Mesothelial cell of epicardium (in vitro differentiated cells): ENCODE data around the gene ANO10. TPM values are rescaled to one million over a fixed set of nuclear protein-coding genes. Genes with fewer than 3 reads are reported as not detected.

Source experiments
- DNase-seq, 2 experiments: peaks; one replicate each; pipeline ENCODE4 v3.0.0; 2021; ENCODE audit warnings: low spot score in 2 of 2; ENCODE audit not compliant: unreplicated experiment in 2 of 2
- H3K27ac Mint-ChIP-seq: 2 replicates; pipeline ENCODE4 v1.8.0; 2021; ENCODE audit warnings: mixed read lengths
- H3K27me3 Mint-ChIP-seq: 2 replicates; pipeline ENCODE4 v1.8.0; 2021; ENCODE audit warnings: low read depth, mixed read lengths
- H3K36me3 Mint-ChIP-seq: 2 replicates; pipeline ENCODE4 v1.8.0; 2021; ENCODE audit warnings: mixed read lengths
- H3K4me1 Mint-ChIP-seq: 2 replicates; pipeline ENCODE4 v1.8.0; 2021; ENCODE audit warnings: mixed read lengths
- H3K4me3 Mint-ChIP-seq: 2 replicates; pipeline ENCODE4 v1.8.0; 2021; ENCODE audit warnings: mild to moderate bottlenecking, moderate library complexity, mixed read lengths
- H3K9me3 Mint-ChIP-seq: 2 replicates; pipeline ENCODE4 v1.8.0; 2021; ENCODE audit warnings: mixed read lengths
- CTCF ChIP-seq: fragments of 200-600 bp; sonication (generic); IDR thresholded peaks from one replicate; pipeline ENCODE4 v1.5.0; 2021; ENCODE audit warnings: antibody characterized with exemption; ENCODE audit not compliant: unreplicated experiment
- total RNA-seq: library from RNA; stranded (reverse); gene quantifications from 3 replicates; pipeline ENCODE4 v1.2.1, GENCODE V29; 2021

Gene ANO10
- total RNA-seq, 1 donor from 2014 or later = 29.8 TPM

DNA sequence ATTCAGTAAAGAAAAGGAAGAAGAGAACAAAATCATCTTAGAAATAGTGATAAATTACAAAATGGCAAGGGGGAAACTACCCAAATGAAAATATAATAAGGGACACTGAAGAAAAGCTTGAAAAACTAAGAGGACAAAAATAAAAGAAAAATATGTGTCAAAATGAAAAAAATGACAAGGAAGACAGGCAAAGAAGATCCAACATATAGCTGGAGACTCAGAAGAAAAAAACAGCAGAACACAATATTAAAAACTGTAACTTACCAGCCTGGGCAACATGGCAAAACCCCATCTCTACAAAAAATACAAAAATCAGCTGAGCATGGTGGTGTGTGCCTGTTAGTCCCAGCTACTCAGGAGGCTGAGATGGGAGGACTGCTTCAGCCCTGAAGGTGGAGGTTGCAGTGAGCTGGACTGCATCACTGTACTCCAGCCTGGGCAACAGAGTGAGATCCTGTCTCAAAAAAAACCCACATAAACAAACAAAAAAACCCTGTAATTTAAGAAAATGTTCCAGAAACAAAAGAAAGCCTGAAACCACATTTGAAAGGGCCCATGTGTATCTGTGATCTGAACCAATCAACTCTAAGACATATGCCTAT is 93.2 kb downstream of the ANO10 start:
- no peak for DNase-seq
- peaks cover 19% of the 10 kb centered on the region for H3K9me3 Mint-ChIP-seq
- H3K27me3 Mint-ChIP-seq = no peaks in the 10 kb centered on the region
- H3K27ac Mint-ChIP-seq = no peak overlapping the region
- no peak for TF ChIP-seq CTCF
- no peak overlapping the region for H3K4me3 Mint-ChIP-seq
- H3K4me1 Mint-ChIP-seq = no peaks in the 10 kb centered on the region
- peaks cover 18% of the 10 kb centered on the region for H3K36me3 Mint-ChIP-seq

DNA sequence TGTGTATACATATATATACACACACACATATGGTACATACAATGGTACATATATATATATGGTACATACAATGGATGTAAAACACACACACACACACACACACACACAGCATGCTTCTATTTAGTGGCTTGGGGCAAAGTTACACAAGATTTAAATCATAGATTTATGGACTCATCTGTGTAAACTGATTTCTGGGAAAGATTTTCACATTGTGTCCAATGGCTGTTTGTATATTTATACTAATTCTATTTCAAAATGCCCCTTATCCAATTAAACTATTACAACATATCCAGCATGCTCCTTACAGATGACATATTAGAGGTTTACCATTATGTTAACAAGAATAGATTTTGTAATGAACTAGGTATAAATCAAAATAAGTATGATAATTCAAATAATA is 94.9 kb downstream of the ANO10 start:
- no peaks in the 10 kb centered on the region for H3K4me1 Mint-ChIP-seq
- no peak for DNase-seq
- peaks cover 18% of the 10 kb centered on the region for H3K36me3 Mint-ChIP-seq
- no peak overlapping the region for H3K4me3 Mint-ChIP-seq
- no peaks in the 10 kb centered on the region for H3K27me3 Mint-ChIP-seq
- H3K27ac Mint-ChIP-seq = no peak overlapping the region
- H3K9me3 Mint-ChIP-seq = peaks cover 19% of the 10 kb centered on the region
- TF ChIP-seq CTCF = no peak

DNA sequence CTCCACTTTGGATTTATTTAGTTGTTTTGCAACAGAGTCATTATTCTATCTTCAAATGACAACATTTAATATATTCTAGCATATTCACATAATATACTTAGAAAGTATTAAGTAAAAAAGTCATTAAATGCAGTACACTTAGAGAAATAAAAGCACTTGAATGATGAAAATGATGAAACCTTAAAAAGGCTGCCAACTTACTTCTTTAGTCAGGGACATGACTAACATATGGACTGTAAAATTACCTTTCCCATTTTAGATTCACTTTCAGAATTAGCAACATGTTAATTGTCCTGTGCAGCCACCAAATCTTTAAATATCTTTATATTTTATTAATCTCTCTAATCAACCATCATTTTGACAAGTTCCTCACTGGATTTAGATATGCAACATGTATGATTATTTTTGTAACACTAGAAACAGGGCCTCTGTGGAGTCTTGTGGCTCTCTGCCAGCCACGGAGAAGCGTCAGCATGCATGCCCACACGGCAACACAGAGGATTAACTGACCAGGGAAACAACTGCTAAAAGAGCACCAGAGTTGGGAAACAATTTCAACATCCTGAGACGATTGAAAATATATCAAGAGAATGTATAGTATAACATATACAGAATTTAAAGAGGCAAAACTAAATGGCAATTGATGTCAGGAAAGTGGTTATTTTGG is 95.7 kb downstream of the ANO10 start:
- TF ChIP-seq CTCF = no peak
- no peaks in the 10 kb centered on the region for H3K4me1 Mint-ChIP-seq
- no peak for DNase-seq

DNA sequence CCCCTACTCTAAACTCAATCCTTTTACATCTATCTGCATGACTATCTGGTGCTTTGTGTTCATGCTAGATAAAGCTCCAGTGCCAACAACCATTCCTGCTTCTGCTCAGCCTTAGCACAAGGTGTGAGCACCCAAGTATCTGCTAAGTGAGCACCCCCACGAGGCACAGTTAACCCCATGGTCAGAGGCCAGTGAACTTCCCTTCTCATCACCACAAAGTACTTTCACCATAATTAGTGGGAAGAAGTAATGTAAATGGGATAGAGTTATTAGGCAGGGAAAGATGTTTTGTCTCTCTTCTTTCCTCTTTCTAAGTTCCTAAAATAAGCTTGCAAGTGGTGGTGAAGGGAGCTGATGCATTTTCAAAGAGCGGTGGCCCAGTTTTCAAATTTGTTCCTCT is 96.4 kb downstream of the ANO10 start:
- no peak for TF ChIP-seq CTCF
- no peak overlapping the region for H3K4me3 Mint-ChIP-seq
- H3K4me1 Mint-ChIP-seq = no peaks in the 10 kb centered on the region
- no peak overlapping the region for H3K27ac Mint-ChIP-seq
- no peaks in the 10 kb centered on the region for H3K27me3 Mint-ChIP-seq
- H3K9me3 Mint-ChIP-seq = peaks cover 19% of the 10 kb centered on the region
- H3K36me3 Mint-ChIP-seq = peaks cover 22% of the 10 kb centered on the region
- no peak for DNase-seq

More for the DNA sequence above, 95.7 kb downstream of the ANO10 start:
- no peaks in the 10 kb centered on the region for H3K27me3 Mint-ChIP-seq
- peaks cover 19% of the 10 kb centered on the region for H3K9me3 Mint-ChIP-seq
- H3K36me3 Mint-ChIP-seq = peaks cover 19% of the 10 kb centered on the region
- H3K4me3 Mint-ChIP-seq = no peak overlapping the region
- H3K27ac Mint-ChIP-seq = no peak overlapping the region

DNA sequence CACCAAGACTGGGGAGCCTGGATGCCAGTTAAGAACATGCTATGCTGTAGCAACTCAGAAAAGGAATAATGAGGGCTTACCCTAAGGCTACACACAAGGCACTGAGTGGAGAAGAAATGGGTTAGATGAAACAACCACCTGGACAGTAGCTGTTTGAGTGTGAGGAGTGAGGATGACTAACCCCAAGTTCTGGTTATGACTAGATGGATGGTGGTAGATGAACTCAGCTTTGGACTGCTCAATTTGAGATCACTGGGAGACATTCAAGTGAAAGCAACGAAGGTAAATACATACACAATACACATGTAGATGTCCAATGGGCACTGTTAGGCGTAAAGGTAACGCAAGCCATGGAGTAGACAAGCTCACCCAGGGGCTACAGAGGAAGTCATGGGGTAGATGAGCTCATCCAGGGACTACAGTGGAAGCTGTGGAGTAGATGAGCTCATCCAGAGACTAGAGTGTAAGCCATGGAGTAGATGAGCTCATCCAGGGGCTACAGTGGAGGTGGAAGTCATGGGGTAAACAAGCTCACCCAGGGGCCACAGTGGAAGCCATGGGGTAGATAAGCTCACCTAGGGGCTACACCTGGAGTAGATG is 98.3 kb downstream of the ANO10 start:
- TF ChIP-seq CTCF = no peak
- no peak overlapping the region for H3K4me3 Mint-ChIP-seq
- no peaks in the 10 kb centered on the region for H3K27me3 Mint-ChIP-seq
- H3K4me1 Mint-ChIP-seq = no peaks in the 10 kb centered on the region
- H3K27ac Mint-ChIP-seq = no peak overlapping the region
- peaks cover 28% of the 10 kb centered on the region for H3K9me3 Mint-ChIP-seq
- no peak for DNase-seq
- peaks cover 34% of the 10 kb centered on the region for H3K36me3 Mint-ChIP-seq
